H1 (cell line): ENCODE measurements around the gene NFATC1. TPM values are rescaled to one million over a fixed set of nuclear protein-coding genes. Genes with fewer than 3 reads are reported as not detected.

Experiments used
- CTCF ChIA-PET: fragments of 300-600 bp; sonication (Branson Sonifier 250); formaldehyde crosslinking; loops from one replicate; lab custom pipeline; 2021; ENCODE audit not compliant: partially characterized antibody; lab: Charles Lee
- POLR2A ChIA-PET: fragments of 300-600 bp; sonication (Branson Sonifier 250); formaldehyde crosslinking; loops from one replicate; lab custom pipeline; 2021; ENCODE audit warnings: inconsistent platforms; ENCODE audit not compliant: partially characterized antibody; lab: Charles Lee
- DNase-seq, 2 experiments: peaks; one replicate each; pipeline versions ENCODE4 v3.0.0 to v3.0.0-alpha.2; 2010 to 2022; ENCODE audit warnings: low spot score in 2 of 2, low read depth in 1 of 2, mixed read lengths in 1 of 2
- FAIRE-seq: peaks from 2 replicates; lab custom pipeline; 2011; peaks lifted over from hg19 to GRCh38; lab: Jason Lieb, UNC
- H2AFZ ChIP-seq: 2 replicates; pipeline ENCODE4 v1.8.1; 2012; ENCODE audit warnings: low read length, inconsistent platforms
- H2AK5ac ChIP-seq: 2 replicates; pipeline ENCODE4 v1.6.1; 2013; ENCODE audit warnings: low read depth, low read length
- H2BK120ac ChIP-seq: replicated peaks from 2 replicates; pipeline ENCODE3; 2013; ENCODE audit warnings: low read depth, low read length, inconsistent platforms
- H2BK12ac ChIP-seq: 2 replicates; pipeline ENCODE4 v1.6.1; 2013; ENCODE audit warnings: low read depth, low read length
- H2BK15ac ChIP-seq: 2 replicates; pipeline ENCODE4 v1.6.1; 2013; ENCODE audit warnings: low read length
- H2BK20ac ChIP-seq: 2 replicates; pipeline ENCODE4 v1.6.1; 2013; ENCODE audit warnings: low read length
- H2BK5ac ChIP-seq: 2 replicates; pipeline ENCODE4 v1.6.1; 2013; ENCODE audit warnings: low read depth, low read length
- H3K14ac ChIP-seq: 2 replicates; pipeline ENCODE4 v1.6.1; 2013; ENCODE audit warnings: inconsistent platforms; ENCODE audit not compliant: insufficient read length
- H3K18ac ChIP-seq: 2 replicates; pipeline ENCODE4 v1.6.1; 2013; ENCODE audit warnings: low read length; ENCODE audit errors: extremely low read depth
- H3K23ac ChIP-seq: 2 replicates; pipeline ENCODE4 v1.6.1; 2013; ENCODE audit warnings: inconsistent platforms; ENCODE audit not compliant: insufficient read length
- H3K23me2 ChIP-seq: 2 replicates; pipeline ENCODE4 v1.6.1; 2013; ENCODE audit warnings: low read depth, low read length
- H3K27ac ChIP-seq: 2 replicates; pipeline ENCODE4 v1.6.1; 2011; ENCODE audit warnings: low read depth, low read length, inconsistent platforms
- H3K27me3 ChIP-seq, 4 experiments: replicated peaks in 1 of 4; 1 replicate in 1 of 4; 2 replicates in 3 of 4; pipeline versions ENCODE4 v1.6.1 to v1.8.1; 2011 to 2013; ENCODE audit warnings: low read length in 3 of 4, mild to moderate bottlenecking in 3 of 4, inconsistent platforms in 2 of 4, mixed read lengths in 2 of 4, moderate library complexity in 1 of 4; ENCODE audit not compliant: control insufficient read depth in 3 of 4, insufficient read depth in 3 of 4; ENCODE audit errors: extremely low read depth in 1 of 4
- H3K36me3 ChIP-seq, 4 experiments: 2 replicates each; pipeline versions ENCODE4 v1.6.1 to v1.8.1; 2011 to 2013; ENCODE audit warnings: mild to moderate bottlenecking in 4 of 4, low read length in 3 of 4, moderate library complexity in 2 of 4, control low read depth in 1 of 4, inconsistent platforms in 1 of 4; ENCODE audit not compliant: insufficient read depth in 4 of 4, control insufficient read depth in 2 of 4
- H3K4ac ChIP-seq: replicated peaks from 2 replicates; pipeline ENCODE3; 2013; ENCODE audit warnings: low read length, low read depth, mixed read lengths, inconsistent platforms; ENCODE audit not compliant: insufficient read length
- H3K4me1 ChIP-seq, 4 experiments: replicated peaks in 1 of 4; 1 replicate in 1 of 4; 2 replicates in 3 of 4; pipeline versions ENCODE4 v1.6.1 to v1.8.1; 2011 to 2013; ENCODE audit warnings: low read length in 3 of 4, inconsistent platforms in 2 of 4, mixed read lengths in 1 of 4; ENCODE audit not compliant: insufficient read depth in 4 of 4, control insufficient read depth in 3 of 4
- H3K4me2 ChIP-seq, 2 experiments: 2 replicates each; pipeline versions ENCODE4 v1.6.1 to v1.8.1; 2011 to 2013; ENCODE audit warnings: low read depth in 2 of 2, low read length in 2 of 2, control low read depth in 1 of 2, inconsistent platforms in 1 of 2, mild to moderate bottlenecking in 1 of 2; ENCODE audit not compliant: insufficient read depth in 1 of 2
- H3K4me3 ChIP-seq, 4 experiments: fragments of 200-600, 300-600 bp in 1 of 4; sonication (generic), shearing (Covaris generic), sonication (Bioruptor Twin) in 1 of 4; 2 replicates each; pipeline versions ENCODE4 v1.5.1 to v1.8.1; 2011 to 2016; ENCODE audit warnings: low read length in 4 of 4, low read depth in 3 of 4, control low read depth in 2 of 4, inconsistent platforms in 2 of 4, mild to moderate bottlenecking in 2 of 4, mixed read lengths in 1 of 4, moderate library complexity in 1 of 4; ENCODE audit not compliant: insufficient read depth in 2 of 4; ENCODE audit errors: extremely low read depth in 1 of 4
- H3K56ac ChIP-seq: replicated peaks from 2 replicates; pipeline ENCODE3; 2013; ENCODE audit warnings: low read depth, mild to moderate bottlenecking, mixed read lengths, low read length, inconsistent platforms; ENCODE audit not compliant: insufficient read length
- H3K79me1 ChIP-seq: 2 replicates; pipeline ENCODE4 v1.6.1; 2013; ENCODE audit warnings: low read depth, low read length, control low read depth
- H3K79me2 ChIP-seq, 2 experiments: 2 replicates each; pipeline versions ENCODE4 v1.6.1 to v1.8.1; 2012 to 2013; ENCODE audit warnings: low read length in 2 of 2, mild to moderate bottlenecking in 2 of 2, inconsistent platforms in 1 of 2; ENCODE audit not compliant: insufficient read depth in 2 of 2, control insufficient read depth in 1 of 2
- H3K9ac ChIP-seq, 4 experiments: replicated peaks in 1 of 4; 1 replicate in 1 of 4; 2 replicates in 3 of 4; pipeline versions ENCODE4 v1.6.1 to v1.8.1; 2011 to 2013; ENCODE audit warnings: low read depth in 3 of 4, low read length in 3 of 4, control low read depth in 2 of 4, mild to moderate bottlenecking in 2 of 4, moderate library complexity in 2 of 4, inconsistent platforms in 1 of 4; ENCODE audit errors: extremely low read depth in 1 of 4
- H3K9me3 ChIP-seq, 2 experiments: 2 replicates each; pipeline versions ENCODE4 v1.6.1 to v1.8.1; 2012 to 2013; ENCODE audit warnings: mild to moderate bottlenecking in 2 of 2, moderate library complexity in 2 of 2, control low read depth in 1 of 2, inconsistent platforms in 1 of 2, low read depth in 1 of 2, low read length in 1 of 2, mixed read lengths in 1 of 2; ENCODE audit not compliant: insufficient read depth in 2 of 2
- H4K20me1 ChIP-seq, 2 experiments: replicated peaks in 1 of 2; 2 replicates each; pipeline versions ENCODE3 to v1.8.1; 2011 to 2013; ENCODE audit warnings: inconsistent platforms in 2 of 2, low read length in 2 of 2, mild to moderate bottlenecking in 1 of 2; ENCODE audit not compliant: insufficient read depth in 2 of 2, control insufficient read depth in 1 of 2
- H4K5ac ChIP-seq: 2 replicates; pipeline ENCODE4 v1.6.1; 2013; ENCODE audit warnings: low read length, low read depth, mixed read lengths, inconsistent platforms; ENCODE audit not compliant: insufficient read length
- H4K8ac ChIP-seq: 2 replicates; pipeline ENCODE4 v1.8.0; 2013; ENCODE audit warnings: mild to moderate bottlenecking, moderate library complexity, low read length, inconsistent platforms; ENCODE audit not compliant: insufficient read depth; ENCODE audit errors: extremely low read depth
- H4K91ac ChIP-seq: replicated peaks from 2 replicates; pipeline ENCODE3; 2013; ENCODE audit warnings: low read length, mixed read lengths, inconsistent platforms; ENCODE audit not compliant: insufficient read length
- ASH2L ChIP-seq: fragments of 200-600, 300-600 bp; sonication (generic); IDR thresholded peaks from one replicate; pipeline ENCODE4 v1.7.1; 2017; ENCODE audit warnings: low read length
- BCL11A ChIP-seq, 2 experiments: IDR thresholded peaks; one replicate each; pipeline ENCODE4 v1.6.1; 2011; ENCODE audit warnings: low read depth in 2 of 2, low read length in 2 of 2, mild to moderate bottlenecking in 2 of 2
- GABPA ChIP-seq: IDR thresholded peaks from 2 replicates; pipeline ENCODE4 v1.6.1; 2011; ENCODE audit warnings: mild to moderate bottlenecking, low read length, moderate library complexity, borderline replicate concordance; ENCODE audit not compliant: insufficient read depth
- HDAC2 ChIP-seq, 2 experiments: fragments of 300-600 bp in 1 of 2; sonication (generic) in 1 of 2; IDR thresholded peaks; 2 replicates each; pipeline ENCODE4 v1.6.1; 2011 to 2012; ENCODE audit warnings: low read depth in 2 of 2, low read length in 2 of 2, mild to moderate bottlenecking in 2 of 2, moderate library complexity in 2 of 2, borderline replicate concordance in 1 of 2, inconsistent platforms in 1 of 2
- POLR2AphosphoS5 ChIP-seq: IDR thresholded peaks from 2 replicates; pipeline ENCODE4 v1.6.1; 2011; ENCODE audit warnings: low read depth, low read length
- RBBP5 ChIP-seq: IDR thresholded peaks from 2 replicates; pipeline ENCODE4 v1.7.1; 2012; ENCODE audit warnings: low read depth, mild to moderate bottlenecking, inconsistent platforms, low read length, moderate library complexity, borderline replicate concordance
- RNF2 ChIP-seq: fragments of 200-900, 300-1000 bp; sonication (generic); IDR thresholded peaks from 2 replicates; pipeline ENCODE4 v1.7.1; 2016; ENCODE audit warnings: borderline replicate concordance, low read depth, mild to moderate bottlenecking, antibody characterized with exemption, low read length; ENCODE audit not compliant: poor library complexity, severe bottlenecking; ENCODE audit errors: missing control alignments
- RXRA ChIP-seq: IDR thresholded peaks from 2 replicates; pipeline ENCODE4 v1.6.1; 2011; ENCODE audit warnings: low read depth, mild to moderate bottlenecking, low read length, moderate library complexity; ENCODE audit not compliant: insufficient read depth
- SIN3A ChIP-seq, 2 experiments: IDR thresholded peaks in 1 of 2; conservative IDR thresholded peaks in 1 of 2; 2 replicates each; pipeline ENCODE4 v1.6.1; 2011 to 2012; ENCODE audit warnings: low read length in 2 of 2, improper control_type of control experiment in 1 of 2, low read depth in 1 of 2, mild to moderate bottlenecking in 1 of 2
- SIRT6 ChIP-seq: IDR thresholded peaks from one replicate; pipeline ENCODE4 v1.7.1; 2012; ENCODE audit warnings: low read length, inconsistent platforms
- SP1 ChIP-seq: IDR thresholded peaks from 2 replicates; pipeline ENCODE4 v1.6.1; 2011; ENCODE audit warnings: low read depth, low read length
- SP2 ChIP-seq: IDR thresholded peaks from 2 replicates; pipeline ENCODE4 v1.6.1; 2012; ENCODE audit warnings: mild to moderate bottlenecking, low read length, inconsistent platforms
- WGBS, 2 experiments: shearing (Covaris generic) in 1 of 2; methylation state at CpG; one replicate each; pipeline versions ENCODE4 v1.1.6 to v1.1.7; 2013 to 2015; ENCODE audit warnings: low lambda C conversion rate in 2 of 2, mixed read lengths in 2 of 2, inconsistent platforms in 1 of 2, low coverage in 1 of 2, missing lambda C conversion rate in 1 of 2; ENCODE audit not compliant: insufficient replicate concordance in 2 of 2, insufficient coverage in 1 of 2, insufficient read length in 1 of 2; ENCODE audit errors: extremely low coverage in 1 of 2, missing lambda C conversion rate in 1 of 2; 5-methylcytosine and 5-hydroxymethylcytosine counted together
- polyA plus RNA-seq, 7 experiments: library from polyadenylated mRNA; depleted of rRNA in 3 of 7; stranded (reverse) in 5 of 7; unstranded in 2 of 7; fragments of >200 nt in 5 of 7; fragments of 200-250 nt in 2 of 7; gene quantifications; 1 replicate in 5 of 7; 2 replicates in 1 of 7; 4 replicates in 1 of 7; pipeline versions ENCODE4 v1.2.1 to v1.2.3, GENCODE V29; 2011 to 2013; ENCODE audit warnings: missing spikeins in 2 of 7, mixed read lengths in 2 of 7
- total RNA-seq: library from RNA; stranded (reverse); fragmentation: NEBNext Ultra II Directional; extraction: Animal tissue kit (Norgen Biotek cat#: 25700); gene quantifications from 2 replicates; pipeline ENCODE4 v1.2.1, GENCODE V29; 2021

NFATC1 gene
- total and polyA plus RNA-seq, 2 of the 8 experiments (the other 6 are each of a cell fraction or from before 2014, with no cell fraction given) = 2.0 to 6.6 TPM

DNA sequence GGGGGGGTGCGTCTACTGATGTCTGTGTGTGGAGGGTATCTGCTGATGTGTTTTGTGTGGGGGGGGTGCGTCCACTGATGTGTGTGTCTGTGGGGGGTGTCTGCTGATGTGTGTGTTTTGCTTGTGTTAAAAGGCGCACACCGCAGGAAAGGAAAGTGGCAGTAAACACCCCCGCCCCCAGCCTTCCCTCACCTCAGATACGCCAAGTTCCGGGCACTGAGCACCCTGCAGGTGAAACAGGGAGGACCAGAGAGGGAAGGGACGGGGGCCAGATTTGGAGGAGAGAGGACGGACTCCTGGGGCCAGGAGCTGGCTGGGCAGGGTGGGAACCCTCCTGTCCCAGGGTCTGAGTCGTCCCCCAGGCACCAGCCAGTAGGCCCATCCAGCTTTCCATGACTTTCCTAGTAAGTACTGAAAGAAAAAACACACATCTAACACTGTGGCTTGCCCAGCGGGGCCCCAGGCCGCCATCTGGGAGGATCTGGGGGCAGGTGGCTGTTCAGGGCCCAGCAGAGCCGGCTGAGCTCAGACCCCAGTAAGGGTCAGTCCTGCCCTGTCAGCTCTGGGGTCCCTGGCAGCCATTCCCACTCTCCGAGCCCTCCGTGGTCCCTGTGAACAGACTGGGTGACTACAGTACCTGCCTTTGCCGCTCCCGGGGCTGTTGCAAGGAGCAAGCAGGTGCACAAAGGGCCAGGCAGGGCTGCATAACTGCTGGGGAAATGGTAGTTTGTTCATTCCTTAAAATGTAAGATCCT, 126.9 kb downstream of the NFATC1 start:
- Histone ChIP-seq H4K91ac (no peak overlapping the region), H3K27ac (no peak overlapping the region), H3K23ac (no peak overlapping the region), H4K20me1 (no peaks in the 10 kb centered on the region), H3K79me1 (no peaks in the 10 kb centered on the region; the same call in 1 of the 2 replicates), H3K56ac (no peak overlapping the region), H3K4me2 (no peak overlapping the region), H3K4me1 (peaks cover 0 to 12% (median 5%) of the 10 kb centered on the region in 4 experiments; a peak in 5 of 7 replicates), H2BK20ac (no peak overlapping the region), H2AK5ac (no peak overlapping the region), H2AFZ (no peak overlapping the region), H3K14ac (no peak overlapping the region), H3K18ac (no peak overlapping the region), H3K79me2 (no peaks in the 10 kb centered on the region), H3K9ac (no peak overlapping the region), H2BK12ac (no peak overlapping the region), H3K27me3 (no peaks in the 10 kb centered on the region), H3K9me3 (peaks cover 0 to 3% of the 10 kb centered on the region in 2 experiments; a peak in 1 of 4 replicates), H3K23me2 (no peaks in the 10 kb centered on the region), H3K36me3 (no peaks in the 10 kb centered on the region), H3K4me3 (no peak overlapping the region), H2BK15ac (no peak overlapping the region), H4K8ac (no peak overlapping the region), H3K4ac (no peak overlapping the region), H2BK5ac (no peak overlapping the region), H4K5ac (no peak overlapping the region), H2BK120ac (no peak overlapping the region)
- no peak for FAIRE-seq
- ChIA-PET POLR2A (interaction anchor here (1.0 kb wide), 1 partner anchor 9 kb away, joined by 3 read pairs; no protein-coding TSS in a partner anchor), CTCF (interaction anchor here (1.6 to 2.1 kb wide), 3 partner anchors 8 to 129 kb away, joined by 3 to 5 read pairs (median 4); no protein-coding TSS in a partner anchor)
- WGBS, 2 experiments = 87% methylated on average over 13 of the region's 17 CpGs; no CpG with 5 or more reads in 1 of the 2 experiments
- peak in 1 of 2 experiments; percentile 46 for DNase-seq
- TF ChIP-seq GABPA (no peak), RBBP5 (no peak), SIRT6 (no peak), RXRA (no peak), SP1 (no peak), POLR2AphosphoS5 (no peak), SP2 (no peak), BCL11A (IDR thresholded peaks at IDR 0.05; ENCODE audit: low read depth in 2 of 2, low read length in 2 of 2) (no peak), HDAC2 (IDR thresholded peaks at IDR 0.05; ENCODE audit: borderline replicate concordance in 1 of 2, low read depth in 2 of 2, low read length in 2 of 2) (no peak), ASH2L (no peak), SIN3A (conservative IDR thresholded peaks at IDR 0.05 in 1 of 2, IDR thresholded peaks at IDR 0.05 in 1 of 2; ENCODE audit: low read depth in 1 of 2, low read length in 2 of 2) (no peak), RNF2 (no peak)
